ENCODE data around the gene SIN3B.

GRCh38 chr19:16922949-16923348 lies 93.8 kb downstream of the SIN3B start:
- TF ChIP-seq CTCF (conservative IDR thresholded peaks at IDR 0.05 in 1 of 2, IDR thresholded peaks at IDR 0.05 in 1 of 2; ENCODE audit: extremely low read depth in 1 of 2, insufficient read depth in 1 of 2, low read depth in 1 of 2, low read length in 2 of 2): no peak
- no peak for TF ChIP-seq EZH2 (IDR thresholded peaks at IDR 0.05; ENCODE audit: borderline replicate concordance, low read length)
